GM21381 (cell line): ENCODE results near the gene RNF114.
"Not testable (repeated sequence)": the region's sequence is repeated elsewhere in the genome, so short reads cannot be mapped to it uniquely, and the experiment has no call there.

Experiments
- ATAC-seq: cut with Tn5 transposase; IDR thresholded peaks from one replicate; pipeline ENCODE4 v1.9.1; 2021; ENCODE audit warnings: mild to moderate bottlenecking, moderate library complexity; ENCODE audit not compliant: unreplicated experiment

Gene RNF114

GRCh38 chr20:49925901-49926454, 10.2 kb upstream of the RNF114 start:
- no peak for ATAC-seq

- no peak for ATAC-seq
Observed at GRCh38 chr20:49928411-49929141, 7.6 kb upstream of the RNF114 start.

GRCh38 chr20:49929142-49929494, 7.1 kb upstream of the RNF114 start:
- no peak for ATAC-seq

- ATAC-seq, result peak; percentile 7
Observed at GRCh38 chr20:49935746-49936152, 448 bp upstream of the RNF114 start.

GRCh38 chr20:49937027-49937929, 1.1 kb downstream of the RNF114 start:
- no peak for ATAC-seq

GRCh38 chr20:49938173-49939163, 2.3 kb downstream of the RNF114 start:
- ATAC-seq, result no peak

- no peak for ATAC-seq
Observed at GRCh38 chr20:49941456-49941855, 5.3 kb downstream of the RNF114 start.

GRCh38 chr20:49942303-49942702, 6.1 kb downstream of the RNF114 start:
- ATAC-seq, result no peak

- ATAC-seq, result no peak
Observed at GRCh38 chr20:49942942-49943341, 6.7 kb downstream of the RNF114 start.

- ATAC-seq, result no peak
Observed at GRCh38 chr20:49945306-49945700, 9.1 kb downstream of the RNF114 start.

- no peak for ATAC-seq
Observed at GRCh38 chr20:49945701-49946477, 9.7 kb downstream of the RNF114 start.

GRCh38 chr20:49948178-49948577, 12.0 kb downstream of the RNF114 start:
- no peak for ATAC-seq

GRCh38 chr20:49948809-49949507, 12.8 kb downstream of the RNF114 start:
- no peak for ATAC-seq

- ATAC-seq, result no peak
Observed at GRCh38 chr20:49951151-49951550, 15.0 kb downstream of the RNF114 start.

- ATAC-seq, result no peak
Observed at GRCh38 chr20:49955167-49955566, 19.0 kb downstream of the RNF114 start.

GRCh38 chr20:49955830-49956396, 19.7 kb downstream of the RNF114 start:
- not testable (repeated sequence) for ATAC-seq

- ATAC-seq, result no peak
Observed at GRCh38 chr20:49956689-49957088, 20.5 kb downstream of the RNF114 start.

- ATAC-seq, result not testable (repeated sequence)
Observed at GRCh38 chr20:49957089-49957938, 21.1 kb downstream of the RNF114 start.
